HepG2 (cell line): Measurements from ENCODE around the gene MBLAC1. TPM values are rescaled to one million over a fixed set of nuclear protein-coding genes. Genes with fewer than 3 reads are reported as not detected.
A peak's percentile ranks its signal among the peaks of the same experiment; 100 is the strongest.

Experiments
- BRCA1 ChIP-seq: sonication (generic); formaldehyde crosslinking; IDR thresholded peaks from 2 replicates; pipeline ENCODE4 v1.4.0; 2020; ENCODE audit warnings: missing genetic modification reagents
- JUNB ChIP-seq: sonication (generic); formaldehyde crosslinking; IDR thresholded peaks from 2 replicates; pipeline ENCODE4 v1.8.0; 2022; ENCODE audit warnings: missing genetic modification reagents, mild to moderate bottlenecking, borderline replicate concordance
- KDM3A ChIP-seq: IDR thresholded peaks from 2 replicates; pipeline ENCODE4 v1.6.1; 2018; ENCODE audit warnings: low read depth, missing compliant biosample characterization
- MXD4 ChIP-seq: IDR thresholded peaks from 2 replicates; pipeline ENCODE4 v1.6.1; 2016; ENCODE audit warnings: mild to moderate bottlenecking, missing biosample characterization, missing genetic modification reagents
- SAP130 ChIP-seq: IDR thresholded peaks from 2 replicates; pipeline ENCODE4 v1.6.1; 2016; ENCODE audit warnings: low read depth
- SNRNP70 ChIP-seq: fragments of 200-400 bp; formaldehyde crosslinking; IDR thresholded peaks from 2 replicates; pipeline ENCODE4 v1.6.1; 2017; ENCODE audit warnings: mild to moderate bottlenecking, low read depth, low read length, moderate library complexity
- TCF7L2 ChIP-seq: IDR thresholded peaks from 2 replicates; pipeline ENCODE4 v1.6.1; 2011; ENCODE audit warnings: mild to moderate bottlenecking, low read depth, low read length, moderate library complexity
- ZFP90 ChIP-seq: sonication (generic); formaldehyde crosslinking; IDR thresholded peaks from 2 replicates; pipeline ENCODE4 v1.8.0; 2022; ENCODE audit warnings: missing genetic modification reagents, mild to moderate bottlenecking, inconsistent platforms, borderline replicate concordance
- ZNF143 ChIP-seq: sonication (generic); formaldehyde crosslinking; IDR thresholded peaks from 2 replicates; pipeline ENCODE4 v1.4.0; 2020; ENCODE audit warnings: missing genetic modification reagents
- ZNF260 ChIP-seq: sonication (generic); formaldehyde crosslinking; IDR thresholded peaks from 2 replicates; pipeline ENCODE4 v1.4.0; 2020; ENCODE audit warnings: missing genetic modification reagents, low read depth, mild to moderate bottlenecking, borderline replicate concordance
- ZNF292 ChIP-seq: sonication (generic); formaldehyde crosslinking; IDR thresholded peaks from 2 replicates; pipeline ENCODE4 v1.8.1; 2022; ENCODE audit warnings: mild to moderate bottlenecking, low read depth, missing genetic modification reagents, borderline replicate concordance
- ZNF780A ChIP-seq: sonication (generic); formaldehyde crosslinking; IDR thresholded peaks from 2 replicates; pipeline ENCODE4 v1.8.0; 2022; ENCODE audit warnings: mild to moderate bottlenecking, missing genetic modification reagents, moderate library complexity
- ZNF879 ChIP-seq: sonication (generic); formaldehyde crosslinking; IDR thresholded peaks from 2 replicates; pipeline ENCODE4 v1.8.1; 2023; ENCODE audit warnings: missing genetic modification reagents
- ZZZ3 ChIP-seq: sonication (generic); formaldehyde crosslinking; IDR thresholded peaks from 2 replicates; pipeline ENCODE4 v1.4.0; 2020; ENCODE audit warnings: missing genetic modification reagents, mild to moderate bottlenecking, borderline replicate concordance
- polyA plus RNA-seq, 8 experiments: library from polyadenylated mRNA; depleted of rRNA in 3 of 8; stranded (reverse) in 7 of 8; unstranded in 1 of 8; fragments of >200 nt; fragmentation: Illumina TruSeq in 4 of 8; extraction: Trizol in 4 of 8; gene quantifications; 2 replicates each; pipeline versions ENCODE4 v1.2.1 to v1.2.3, GENCODE V29; 2011 to 2016; ENCODE audit warnings: low read depth in 4 of 8, missing spikeins in 1 of 8, mixed read lengths in 1 of 8; ENCODE audit not compliant: insufficient read depth in 1 of 8
- total RNA-seq, 5 experiments: library from RNA; depleted of rRNA; stranded (reverse); fragments of >200 nt; fragmentation: Illumina TruSeq; extraction: Trizol; gene quantifications; 2 replicates each; pipeline ENCODE4 v1.2.3, GENCODE V29; 2016; ENCODE audit warnings: low read depth in 1 of 5
- TF ChIP-seq, protein P1 (sequence below): sonication (generic); formaldehyde crosslinking; IDR thresholded peaks from 2 replicates; pipeline ENCODE4 v1.5.1; 2020; ENCODE audit warnings: mild to moderate bottlenecking, missing genetic modification reagents, moderate library complexity
- TF ChIP-seq, protein P2 (sequence below): conservative IDR thresholded peaks from 2 replicates; pipeline ENCODE4 v1.6.1; 2018; ENCODE audit warnings: missing genetic modification reagents
- TF ChIP-seq, protein P3 (sequence below): IDR thresholded peaks from 2 replicates; pipeline ENCODE4 v1.6.1; 2016; ENCODE audit warnings: low read depth, control low read depth
- TF ChIP-seq, protein P4 (sequence below): sonication (generic); formaldehyde crosslinking; conservative IDR thresholded peaks from 2 replicates; pipeline ENCODE4 v1.8.0; 2022; ENCODE audit warnings: low read depth, missing genetic modification reagents
- TF ChIP-seq, protein P5 (sequence below): sonication (generic); formaldehyde crosslinking; conservative IDR thresholded peaks from 2 replicates; pipeline ENCODE4 v1.8.0; 2022; ENCODE audit warnings: mild to moderate bottlenecking, moderate library complexity, missing genetic modification reagents

Gene MBLAC1
- total and polyA plus RNA-seq, 2 of the 13 experiments (the other 11 are each of a cell fraction or from before 2014, with no cell fraction given) = 0.79 to 2.1 TPM

DNA sequence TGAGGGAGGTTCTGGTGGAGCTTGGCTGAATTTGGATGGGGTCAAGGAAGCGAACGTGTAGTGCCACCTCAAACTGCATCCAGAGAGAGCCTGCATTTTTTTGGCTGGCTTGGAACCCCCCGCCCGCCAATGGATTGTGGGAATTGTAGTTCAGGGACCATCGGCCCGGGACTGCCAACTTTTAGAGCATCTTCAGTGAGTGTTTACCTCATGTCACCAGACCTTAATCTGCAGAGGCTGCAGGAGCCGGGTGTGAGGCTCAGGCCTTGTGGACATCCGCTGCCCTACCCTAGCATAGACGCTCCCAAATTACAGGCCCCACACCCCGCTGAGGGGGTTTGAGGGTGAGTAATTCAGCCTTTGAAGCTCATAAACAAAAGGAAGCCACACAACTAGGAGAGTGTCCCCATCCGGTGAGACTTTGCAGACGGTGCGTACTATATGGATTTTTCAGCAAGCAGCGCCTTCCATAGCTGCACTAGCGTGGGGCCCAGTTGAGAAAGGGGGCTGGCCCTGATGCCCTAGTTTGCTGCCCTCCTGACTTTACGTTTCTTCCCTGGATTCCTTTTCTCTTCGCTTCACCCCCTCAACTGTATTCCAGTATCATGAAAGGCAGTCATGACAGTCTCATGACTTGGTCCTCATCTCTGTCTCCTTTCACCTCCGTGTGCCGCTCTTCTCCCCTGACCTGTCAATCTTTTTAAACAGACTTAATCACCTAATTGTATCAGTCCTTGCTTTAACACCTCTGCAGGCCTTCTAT is 6.6 kb upstream of the MBLAC1 start (continued):
- TF ChIP-seq, protein P1, sequence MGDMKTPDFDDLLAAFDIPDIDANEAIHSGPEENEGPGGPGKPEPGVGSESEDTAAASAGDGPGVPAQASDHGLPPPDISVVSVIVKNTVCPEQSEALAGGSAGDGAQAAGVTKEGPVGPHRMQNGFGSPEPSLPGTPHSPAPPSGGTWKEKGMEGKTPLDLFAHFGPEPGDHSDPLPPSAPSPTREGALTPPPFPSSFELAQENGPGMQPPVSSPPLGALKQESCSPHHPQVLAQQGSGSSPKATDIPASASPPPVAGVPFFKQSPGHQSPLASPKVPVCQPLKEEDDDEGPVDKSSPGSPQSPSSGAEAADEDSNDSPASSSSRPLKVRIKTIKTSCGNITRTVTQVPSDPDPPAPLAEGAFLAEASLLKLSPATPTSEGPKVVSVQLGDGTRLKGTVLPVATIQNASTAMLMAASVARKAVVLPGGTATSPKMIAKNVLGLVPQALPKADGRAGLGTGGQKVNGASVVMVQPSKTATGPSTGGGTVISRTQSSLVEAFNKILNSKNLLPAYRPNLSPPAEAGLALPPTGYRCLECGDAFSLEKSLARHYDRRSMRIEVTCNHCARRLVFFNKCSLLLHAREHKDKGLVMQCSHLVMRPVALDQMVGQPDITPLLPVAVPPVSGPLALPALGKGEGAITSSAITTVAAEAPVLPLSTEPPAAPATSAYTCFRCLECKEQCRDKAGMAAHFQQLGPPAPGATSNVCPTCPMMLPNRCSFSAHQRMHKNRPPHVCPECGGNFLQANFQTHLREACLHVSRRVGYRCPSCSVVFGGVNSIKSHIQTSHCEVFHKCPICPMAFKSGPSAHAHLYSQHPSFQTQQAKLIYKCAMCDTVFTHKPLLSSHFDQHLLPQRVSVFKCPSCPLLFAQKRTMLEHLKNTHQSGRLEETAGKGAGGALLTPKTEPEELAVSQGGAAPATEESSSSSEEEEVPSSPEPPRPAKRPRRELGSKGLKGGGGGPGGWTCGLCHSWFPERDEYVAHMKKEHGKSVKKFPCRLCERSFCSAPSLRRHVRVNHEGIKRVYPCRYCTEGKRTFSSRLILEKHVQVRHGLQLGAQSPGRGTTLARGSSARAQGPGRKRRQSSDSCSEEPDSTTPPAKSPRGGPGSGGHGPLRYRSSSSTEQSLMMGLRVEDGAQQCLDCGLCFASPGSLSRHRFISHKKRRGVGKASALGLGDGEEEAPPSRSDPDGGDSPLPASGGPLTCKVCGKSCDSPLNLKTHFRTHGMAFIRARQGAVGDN (CRISPR knock-in tag) = no peak; the same call in none of the 2 replicates
- TF ChIP-seq ZNF879 (CRISPR knock-in tag) = no peak
- TF ChIP-seq ZNF143 (CRISPR knock-in tag) = peak; percentile 89
- TF ChIP-seq, protein P2, sequence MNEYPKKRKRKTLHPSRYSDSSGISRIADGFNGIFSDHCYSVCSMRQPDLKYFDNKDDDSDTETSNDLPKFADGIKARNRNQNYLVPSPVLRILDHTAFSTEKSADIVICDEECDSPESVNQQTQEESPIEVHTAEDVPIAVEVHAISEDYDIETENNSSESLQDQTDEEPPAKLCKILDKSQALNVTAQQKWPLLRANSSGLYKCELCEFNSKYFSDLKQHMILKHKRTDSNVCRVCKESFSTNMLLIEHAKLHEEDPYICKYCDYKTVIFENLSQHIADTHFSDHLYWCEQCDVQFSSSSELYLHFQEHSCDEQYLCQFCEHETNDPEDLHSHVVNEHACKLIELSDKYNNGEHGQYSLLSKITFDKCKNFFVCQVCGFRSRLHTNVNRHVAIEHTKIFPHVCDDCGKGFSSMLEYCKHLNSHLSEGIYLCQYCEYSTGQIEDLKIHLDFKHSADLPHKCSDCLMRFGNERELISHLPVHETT (CRISPR knock-in tag) = no peak
- no peak for TF ChIP-seq SNRNP70
- no peak for TF ChIP-seq TCF7L2
- no peak for TF ChIP-seq JUNB (CRISPR knock-in tag)
- peak; percentile 39; the same call in 1 of the 2 replicates for TF ChIP-seq ZNF292 (CRISPR knock-in tag)
- peak; percentile 11; the same call in 1 of the 2 replicates for TF ChIP-seq SAP130
- no peak for TF ChIP-seq MXD4
- TF ChIP-seq ZNF260 (CRISPR knock-in tag) = no peak
- TF ChIP-seq ZZZ3 (CRISPR knock-in tag) = no peak
- TF ChIP-seq, protein P3, sequence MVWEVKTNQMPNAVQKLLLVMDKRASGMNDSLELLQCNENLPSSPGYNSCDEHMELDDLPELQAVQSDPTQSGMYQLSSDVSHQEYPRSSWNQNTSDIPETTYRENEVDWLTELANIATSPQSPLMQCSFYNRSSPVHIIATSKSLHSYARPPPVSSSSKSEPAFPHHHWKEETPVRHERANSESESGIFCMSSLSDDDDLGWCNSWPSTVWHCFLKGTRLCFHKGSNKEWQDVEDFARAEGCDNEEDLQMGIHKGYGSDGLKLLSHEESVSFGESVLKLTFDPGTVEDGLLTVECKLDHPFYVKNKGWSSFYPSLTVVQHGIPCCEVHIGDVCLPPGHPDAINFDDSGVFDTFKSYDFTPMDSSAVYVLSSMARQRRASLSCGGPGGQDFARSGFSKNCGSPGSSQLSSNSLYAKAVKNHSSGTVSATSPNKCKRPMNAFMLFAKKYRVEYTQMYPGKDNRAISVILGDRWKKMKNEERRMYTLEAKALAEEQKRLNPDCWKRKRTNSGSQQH (CRISPR knock-in tag) = 0 out of 2 replicates have a peak, but pooled peaks have one; percentile 67
- no peak for TF ChIP-seq ZFP90 (CRISPR knock-in tag)
- no peak for TF ChIP-seq KDM3A (CRISPR knock-in tag)
- TF ChIP-seq ZNF780A (CRISPR knock-in tag) = no peak
- no peak for TF ChIP-seq BRCA1 (CRISPR knock-in tag)
- TF ChIP-seq, protein P4, sequence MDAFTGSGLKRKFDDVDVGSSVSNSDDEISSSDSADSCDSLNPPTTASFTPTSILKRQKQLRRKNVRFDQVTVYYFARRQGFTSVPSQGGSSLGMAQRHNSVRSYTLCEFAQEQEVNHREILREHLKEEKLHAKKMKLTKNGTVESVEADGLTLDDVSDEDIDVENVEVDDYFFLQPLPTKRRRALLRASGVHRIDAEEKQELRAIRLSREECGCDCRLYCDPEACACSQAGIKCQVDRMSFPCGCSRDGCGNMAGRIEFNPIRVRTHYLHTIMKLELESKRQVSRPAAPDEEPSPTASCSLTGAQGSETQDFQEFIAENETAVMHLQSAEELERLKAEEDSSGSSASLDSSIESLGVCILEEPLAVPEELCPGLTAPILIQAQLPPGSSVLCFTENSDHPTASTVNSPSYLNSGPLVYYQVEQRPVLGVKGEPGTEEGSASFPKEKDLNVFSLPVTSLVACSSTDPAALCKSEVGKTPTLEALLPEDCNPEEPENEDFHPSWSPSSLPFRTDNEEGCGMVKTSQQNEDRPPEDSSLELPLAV = no peak
- TF ChIP-seq, protein P5, sequence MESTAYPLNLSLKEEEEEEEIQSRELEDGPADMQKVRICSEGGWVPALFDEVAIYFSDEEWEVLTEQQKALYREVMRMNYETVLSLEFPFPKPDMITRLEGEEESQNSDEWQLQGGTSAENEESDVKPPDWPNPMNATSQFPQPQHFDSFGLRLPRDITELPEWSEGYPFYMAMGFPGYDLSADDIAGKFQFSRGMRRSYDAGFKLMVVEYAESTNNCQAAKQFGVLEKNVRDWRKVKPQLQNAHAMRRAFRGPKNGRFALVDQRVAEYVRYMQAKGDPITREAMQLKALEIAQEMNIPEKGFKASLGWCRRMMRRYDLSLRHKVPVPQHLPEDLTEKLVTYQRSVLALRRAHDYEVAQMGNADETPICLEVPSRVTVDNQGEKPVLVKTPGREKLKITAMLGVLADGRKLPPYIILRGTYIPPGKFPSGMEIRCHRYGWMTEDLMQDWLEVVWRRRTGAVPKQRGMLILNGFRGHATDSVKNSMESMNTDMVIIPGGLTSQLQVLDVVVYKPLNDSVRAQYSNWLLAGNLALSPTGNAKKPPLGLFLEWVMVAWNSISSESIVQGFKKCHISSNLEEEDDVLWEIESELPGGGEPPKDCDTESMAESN (CRISPR knock-in tag) = no peak
